Measurements from ENCODE around the gene XXYLT1. TPM values are rescaled to one million over a fixed set of nuclear protein-coding genes. Genes with fewer than 3 reads are reported as not detected.

The XXYLT1 gene
- polyA plus RNA-seq, 1 donor (not counting 4 experiments of a cell fraction or from before 2014, with no cell fraction given): 11.1 TPM

GRCh38 chr3:195105389-195105788 is 165.6 kb downstream of the XXYLT1 start:
- dilution Hi-C loops (cut with MboI; ENCODE audit: extremely low pct_ligation_motif_present, low sequenced_read_pairs): no loop called here
- FAIRE-seq (no peak), DNase-seq (ENCODE audit: low read depth, low spot score) (no peak)
- no peak overlapping the region for H3K27ac ChIP-seq (ENCODE audit: control insufficient read depth, insufficient read depth, low read length)
- H3K4me2 ChIP-seq (ENCODE audit: control insufficient read depth, extremely low read depth, insufficient read depth, low read depth, low read length): no peak overlapping the region
- H3K9ac ChIP-seq (ENCODE audit: control insufficient read depth, extremely low read depth, insufficient read depth, low read length): no peak overlapping the region
- H3K79me2 ChIP-seq (ENCODE audit: control insufficient read depth, insufficient read depth, low read length): no peaks in the 10 kb centered on the region
- H2AFZ ChIP-seq (ENCODE audit: control insufficient read depth, low read length): no peak overlapping the region
- no peaks in the 10 kb centered on the region for H3K27me3 ChIP-seq (ENCODE audit: control insufficient read depth, extremely low read depth, insufficient read depth, low read length)
- no peaks in the 10 kb centered on the region for H3K9me1 ChIP-seq (ENCODE audit: control insufficient read depth, extremely low read depth, insufficient read depth, low read length)
- H3K9me3 ChIP-seq (ENCODE audit: control insufficient read depth, low read depth, low read length): peaks cover 3% of the 10 kb centered on the region
- TF ChIP-seq EZH2 (IDR thresholded peaks at IDR 0.05; ENCODE audit: low read length) (no peak), CTCF (optimal IDR thresholded peaks at IDR 0.05 in 1 of 3, IDR thresholded peaks at IDR 0.05 in 1 of 3, conservative IDR thresholded peaks at IDR 0.05 in 1 of 3; ENCODE audit: extremely low read depth in 1 of 3, insufficient read depth in 2 of 3, low read length in 3 of 3) (no peak)
- H3K4me1 ChIP-seq (ENCODE audit: control insufficient read depth, extremely low read depth, insufficient read depth, low read length): peaks cover 19% of the 10 kb centered on the region
- H4K20me1 ChIP-seq (ENCODE audit: control insufficient read depth, extremely low read depth, insufficient read depth, low read length): no peaks in the 10 kb centered on the region
- H3K36me3 ChIP-seq (ENCODE audit: control insufficient read depth in 2 of 2, extremely low read depth in 1 of 2, insufficient read depth in 2 of 2, low read length in 2 of 2): no peaks in the 10 kb centered on the region
- H3K4me3 ChIP-seq (ENCODE audit: control insufficient read depth in 2 of 3, extremely low read depth in 1 of 3, insufficient read depth in 2 of 3, low read depth in 1 of 3, low read length in 3 of 3): no peak overlapping the region

- FAIRE-seq: no peak
These were observed 166.6 kb downstream of the XXYLT1 start for GRCh38 chr3:195104340-195104739.

More at GRCh38 chr3:195104340-195104739, 166.6 kb downstream of the XXYLT1 start:
- no peak overlapping the region for H3K4me3 ChIP-seq (ENCODE audit: control insufficient read depth in 2 of 3, extremely low read depth in 1 of 3, insufficient read depth in 2 of 3, low read depth in 1 of 3, low read length in 3 of 3)
- DNase-seq (ENCODE audit: low read depth, low spot score): no peak
- peaks cover 19% of the 10 kb centered on the region for H3K4me1 ChIP-seq (ENCODE audit: control insufficient read depth, extremely low read depth, insufficient read depth, low read length)
- H3K79me2 ChIP-seq (ENCODE audit: control insufficient read depth, insufficient read depth, low read length): no peaks in the 10 kb centered on the region
- no peak overlapping the region for H3K4me2 ChIP-seq (ENCODE audit: control insufficient read depth, extremely low read depth, insufficient read depth, low read depth, low read length)
- H4K20me1 ChIP-seq (ENCODE audit: control insufficient read depth, extremely low read depth, insufficient read depth, low read length): no peaks in the 10 kb centered on the region
- no peak overlapping the region for H3K27ac ChIP-seq (ENCODE audit: control insufficient read depth, insufficient read depth, low read length)
- no peaks in the 10 kb centered on the region for H3K36me3 ChIP-seq (ENCODE audit: control insufficient read depth in 2 of 2, extremely low read depth in 1 of 2, insufficient read depth in 2 of 2, low read length in 2 of 2)
- no peaks in the 10 kb centered on the region for H3K27me3 ChIP-seq (ENCODE audit: control insufficient read depth, extremely low read depth, insufficient read depth, low read length)
- no peak overlapping the region for H3K9ac ChIP-seq (ENCODE audit: control insufficient read depth, extremely low read depth, insufficient read depth, low read length)
- TF ChIP-seq EZH2 (IDR thresholded peaks at IDR 0.05; ENCODE audit: low read length) (no peak), CTCF (optimal IDR thresholded peaks at IDR 0.05 in 1 of 3, IDR thresholded peaks at IDR 0.05 in 1 of 3, conservative IDR thresholded peaks at IDR 0.05 in 1 of 3; ENCODE audit: extremely low read depth in 1 of 3, insufficient read depth in 2 of 3, low read length in 3 of 3) (no peak)
- H3K9me1 ChIP-seq (ENCODE audit: control insufficient read depth, extremely low read depth, insufficient read depth, low read length): no peaks in the 10 kb centered on the region
- peaks cover 3% of the 10 kb centered on the region for H3K9me3 ChIP-seq (ENCODE audit: control insufficient read depth, low read depth, low read length)
- H2AFZ ChIP-seq (ENCODE audit: control insufficient read depth, low read length): no peak overlapping the region
- dilution Hi-C loops (cut with MboI; ENCODE audit: extremely low pct_ligation_motif_present, low sequenced_read_pairs): no loop called here
